ENCODE data around the gene STAMBPL1.

STAMBPL1 gene

GRCh38 chr10:88896372-88896993 lies 16.4 kb downstream of the STAMBPL1 start:
- no peak for FAIRE-seq

GRCh38 chr10:88896994-88897853 lies 17.2 kb downstream of the STAMBPL1 start:
- no peak for FAIRE-seq

DNA sequence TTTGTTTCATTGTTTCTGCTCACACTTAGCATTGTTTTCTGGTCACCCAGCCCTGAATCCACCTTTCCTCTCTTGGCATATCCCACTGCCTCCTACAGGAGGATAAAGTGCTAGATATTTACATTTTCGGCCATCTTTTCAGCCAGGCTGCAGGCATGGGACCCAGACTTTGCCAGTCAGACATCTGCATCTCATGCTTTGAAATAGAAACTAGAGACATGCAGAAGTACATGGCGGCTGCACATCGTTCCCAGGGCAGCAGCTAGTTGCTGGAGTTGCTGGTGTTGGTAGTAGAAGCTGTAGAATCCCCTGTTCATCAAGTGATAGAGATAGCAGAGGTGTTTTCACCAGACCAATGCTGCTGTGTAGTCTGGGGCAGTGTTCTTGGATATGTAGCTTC lies 18.7 kb downstream of the STAMBPL1 start:
- FAIRE-seq, result no peak

DNA sequence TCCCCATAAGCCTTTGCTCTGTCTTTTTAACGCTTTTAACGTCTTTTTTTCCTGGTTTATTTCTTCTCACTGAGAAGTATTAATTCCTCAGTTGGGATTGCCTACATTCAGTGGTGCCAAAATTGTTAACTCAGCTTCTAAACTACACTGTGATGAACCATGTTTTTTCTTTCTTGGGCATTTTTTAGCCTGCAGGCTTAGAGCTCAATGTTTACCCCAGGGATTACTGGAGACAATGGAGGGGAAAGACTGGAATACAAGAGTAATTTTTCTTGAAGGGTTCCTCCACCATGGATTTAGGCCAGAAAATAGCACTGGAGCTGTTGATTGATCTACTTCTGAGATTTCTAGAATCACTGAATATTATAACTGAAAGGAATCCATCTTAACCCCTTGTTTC lies 19.8 kb downstream of the STAMBPL1 start:
- no peak for FAIRE-seq

- no peak for FAIRE-seq
These were observed 21.4 kb downstream of the STAMBPL1 start for GRCh38 chr10:88901206-88901983.

DNA sequence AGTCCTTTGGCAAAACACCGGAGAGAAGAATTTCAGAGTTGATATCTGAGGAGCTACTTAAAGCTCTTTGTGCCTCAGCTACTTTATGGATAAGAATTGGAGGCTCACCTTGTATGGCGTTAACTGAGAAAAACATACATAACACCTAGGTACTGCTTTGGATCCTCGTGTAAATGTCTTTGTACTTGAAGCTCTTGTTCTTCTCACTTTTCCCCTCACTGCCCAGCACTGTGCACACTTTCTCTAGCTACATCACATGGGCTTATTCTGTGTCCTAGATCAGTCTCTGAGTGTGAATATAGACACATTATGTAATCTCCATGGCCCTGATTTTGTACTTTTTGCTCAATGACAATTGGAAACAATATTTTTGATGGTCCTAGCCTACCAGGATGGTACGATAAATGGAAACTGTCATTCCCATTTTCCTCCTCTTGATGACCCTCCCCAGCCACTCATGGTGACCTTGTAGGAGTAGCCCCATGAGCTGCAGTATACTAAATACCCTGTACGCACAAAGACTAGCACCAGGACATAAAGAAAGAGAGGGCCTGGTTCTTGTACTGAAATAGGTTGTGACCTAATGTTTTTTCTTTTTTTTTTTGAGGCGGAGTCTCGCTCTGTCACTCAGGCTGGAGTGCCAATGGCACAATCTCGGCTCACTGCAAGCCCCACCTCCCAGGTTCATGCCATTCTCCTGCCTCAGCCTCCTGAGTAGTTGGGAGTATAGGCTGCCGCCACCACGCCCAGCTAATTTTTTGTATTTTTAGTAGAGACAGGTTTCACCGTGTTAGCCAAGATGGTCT lies 22.1 kb downstream of the STAMBPL1 start:
- FAIRE-seq, result no peak

GRCh38 chr10:88903715-88904114 lies 23.7 kb downstream of the STAMBPL1 start:
- no peak for FAIRE-seq

- FAIRE-seq, result no peak
These were observed 26.9 kb downstream of the STAMBPL1 start for GRCh38 chr10:88906921-88907320.

DNA sequence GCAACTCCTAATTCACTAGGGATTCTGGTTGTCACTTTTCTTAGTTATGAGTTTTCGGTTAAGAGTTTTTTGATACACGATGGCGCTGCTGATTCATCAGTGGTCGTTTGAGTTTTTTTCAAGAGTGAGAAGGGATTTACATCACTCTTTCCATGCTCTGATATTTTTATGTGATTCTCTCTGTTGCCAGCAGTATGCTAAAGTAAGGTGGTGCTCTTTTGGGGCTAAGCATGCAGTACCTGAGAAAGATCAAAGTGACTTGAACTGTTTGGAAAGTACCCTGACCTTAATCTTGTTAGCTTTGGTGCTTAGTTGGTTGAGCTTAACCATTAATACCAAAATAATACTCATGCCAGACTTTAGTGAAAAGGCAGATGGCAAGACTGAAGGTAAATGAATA lies 28.1 kb downstream of the STAMBPL1 start:
- no peak for FAIRE-seq

DNA sequence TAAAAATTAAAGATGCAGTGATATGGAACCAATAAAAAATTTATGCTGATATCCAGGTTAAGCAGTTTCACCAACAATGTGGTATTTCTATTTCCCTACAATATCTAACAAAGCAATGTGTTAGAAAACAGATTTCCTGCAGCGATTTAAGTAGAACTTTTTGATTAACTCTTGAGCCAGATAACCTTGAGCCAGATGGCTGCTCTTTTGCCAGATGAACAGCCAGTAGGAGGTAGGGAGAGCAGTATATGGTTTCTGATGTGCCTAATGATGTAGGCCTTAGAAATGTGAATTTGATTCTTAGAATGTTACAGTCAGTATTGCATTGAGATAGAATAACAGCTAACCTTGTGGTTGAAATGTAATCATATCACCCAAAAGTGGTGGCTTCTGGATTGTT lies 31.1 kb downstream of the STAMBPL1 start:
- FAIRE-seq, result no peak

DNA sequence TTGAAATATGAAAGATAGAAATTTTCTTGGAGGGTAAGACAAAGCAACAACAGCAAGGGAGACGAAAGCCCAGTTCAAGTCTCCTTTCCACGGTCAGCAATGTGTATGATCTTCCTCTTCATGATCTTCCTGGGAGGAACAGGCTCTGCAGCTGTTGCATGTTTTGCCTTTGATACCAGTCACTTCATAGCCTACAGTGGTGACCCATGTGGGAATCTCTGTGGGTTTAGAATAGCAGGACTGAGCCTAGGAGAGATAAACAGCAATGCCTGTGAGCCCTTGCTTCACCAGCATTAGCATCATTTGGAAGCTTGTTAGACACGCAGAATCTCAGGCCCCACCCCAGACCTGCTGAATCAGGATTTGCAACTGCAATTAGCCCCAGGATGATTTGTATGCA lies 31.8 kb downstream of the STAMBPL1 start:
- no peak for FAIRE-seq

DNA sequence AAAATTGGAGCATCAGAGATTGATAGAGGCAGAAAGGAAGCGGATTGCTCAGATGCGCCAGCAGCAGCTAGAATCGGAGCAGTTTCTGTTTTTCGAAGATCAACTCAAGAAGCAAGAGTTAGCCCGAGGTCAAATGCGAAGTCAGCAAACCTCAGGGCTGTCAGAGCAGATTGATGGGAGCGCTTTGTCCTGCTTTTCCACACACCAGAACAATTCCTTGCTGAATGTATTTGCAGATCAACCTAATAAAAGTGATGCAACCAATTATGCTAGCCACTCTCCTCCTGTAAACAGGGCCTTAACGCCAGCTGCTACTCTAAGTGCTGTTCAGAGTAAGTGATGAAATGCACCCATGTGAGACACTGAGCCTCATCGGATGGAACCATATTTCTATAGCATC lies 33.1 kb downstream of the STAMBPL1 start:
- no peak for FAIRE-seq

DNA sequence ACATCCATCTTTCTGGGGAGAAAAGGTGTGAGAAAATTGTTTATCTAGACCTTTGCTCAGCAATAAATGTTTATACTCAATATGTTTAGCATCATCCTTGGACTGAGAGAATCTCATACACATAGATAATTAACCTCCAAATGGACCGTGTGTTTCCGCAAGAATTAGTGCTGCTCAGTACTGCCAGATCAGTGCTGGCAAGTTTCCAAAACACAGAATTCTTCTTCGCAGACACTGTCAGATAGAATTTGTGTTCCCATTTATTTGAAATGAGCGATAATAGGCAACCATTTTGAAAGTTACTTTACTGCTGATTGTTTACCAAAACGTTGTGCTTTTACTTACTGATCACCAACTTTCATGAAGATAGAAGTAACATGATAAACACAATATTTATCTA lies 33.7 kb downstream of the STAMBPL1 start:
- FAIRE-seq, result no peak

DNA sequence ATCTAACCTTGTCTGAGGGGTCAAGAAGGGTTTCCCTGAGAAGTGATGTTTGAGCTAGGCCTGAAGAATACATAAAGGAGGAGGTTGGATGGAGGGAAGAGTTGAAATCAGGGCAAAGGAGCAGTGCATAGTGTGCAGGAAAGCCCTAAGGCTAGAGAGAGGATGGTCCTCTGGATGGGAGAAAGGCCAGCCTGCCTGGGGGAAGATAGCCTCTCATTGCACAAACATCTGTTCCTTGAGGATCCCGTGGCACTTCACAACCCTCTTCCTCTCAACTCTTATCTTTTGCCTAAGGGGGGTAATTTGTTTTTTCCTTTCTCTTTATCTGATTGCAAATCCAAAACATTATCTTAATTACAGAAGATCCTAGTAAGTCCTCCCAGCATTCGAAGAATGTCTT lies 35.7 kb downstream of the STAMBPL1 start:
- FAIRE-seq, result no peak

GRCh38 chr10:88916231-88916630 lies 36.2 kb downstream of the STAMBPL1 start:
- no peak for FAIRE-seq

- FAIRE-seq, result no peak
These were observed 36.9 kb downstream of the STAMBPL1 start for GRCh38 chr10:88916986-88917385.

GRCh38 chr10:88918191-88918905 lies 38.3 kb downstream of the STAMBPL1 start:
- no peak for FAIRE-seq

- FAIRE-seq, result peak; percentile 88
These were observed 39.0 kb downstream of the STAMBPL1 start for GRCh38 chr10:88919041-88919440.

DNA sequence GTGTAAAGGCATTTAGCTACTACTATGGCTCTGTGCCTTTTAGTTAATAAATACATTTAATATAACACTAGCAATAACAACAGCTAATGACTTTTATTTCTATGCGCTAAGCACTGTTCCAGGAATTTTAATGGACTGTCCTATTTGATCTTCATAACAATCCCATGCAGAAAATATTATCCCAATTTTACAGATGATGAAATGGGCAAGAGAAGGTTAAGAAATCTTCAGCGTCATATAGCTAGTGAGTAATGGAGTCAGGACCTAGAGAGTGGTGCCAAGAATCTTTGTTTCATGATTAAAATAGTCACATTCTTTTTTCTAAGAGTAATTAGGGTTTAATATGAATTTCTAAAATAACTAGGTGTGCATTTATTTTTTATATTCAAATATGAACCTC lies 40.2 kb downstream of the STAMBPL1 start:
- FAIRE-seq, result no peak

DNA sequence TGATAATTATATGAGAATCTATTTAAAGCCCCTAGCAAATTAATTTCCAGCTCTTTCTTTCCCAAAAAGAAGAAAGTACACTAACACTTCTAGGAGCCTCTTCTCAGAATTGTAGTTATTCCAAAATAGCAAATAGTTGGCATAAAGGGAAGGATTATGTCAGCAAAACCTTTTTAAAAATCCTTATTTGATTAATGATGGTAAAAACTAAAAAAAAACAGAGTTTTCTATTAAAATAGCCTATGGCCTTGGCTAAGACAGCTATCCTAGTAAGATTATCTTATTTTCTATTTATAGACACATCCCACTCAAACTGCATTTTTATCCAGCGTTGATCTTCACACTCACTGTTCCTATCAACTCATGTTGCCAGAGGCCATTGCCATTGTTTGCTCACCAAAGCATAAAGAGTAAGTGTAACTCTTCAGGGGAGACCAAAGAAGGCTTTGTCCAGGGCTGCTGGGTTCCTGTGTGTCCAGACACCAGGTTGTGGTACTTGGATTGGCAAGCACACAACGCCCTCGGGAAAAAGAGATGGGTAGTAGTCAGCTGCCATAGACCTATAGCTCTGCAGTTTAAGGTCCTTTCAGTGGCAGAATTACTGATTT lies 41.0 kb downstream of the STAMBPL1 start:
- FAIRE-seq, result no peak

DNA sequence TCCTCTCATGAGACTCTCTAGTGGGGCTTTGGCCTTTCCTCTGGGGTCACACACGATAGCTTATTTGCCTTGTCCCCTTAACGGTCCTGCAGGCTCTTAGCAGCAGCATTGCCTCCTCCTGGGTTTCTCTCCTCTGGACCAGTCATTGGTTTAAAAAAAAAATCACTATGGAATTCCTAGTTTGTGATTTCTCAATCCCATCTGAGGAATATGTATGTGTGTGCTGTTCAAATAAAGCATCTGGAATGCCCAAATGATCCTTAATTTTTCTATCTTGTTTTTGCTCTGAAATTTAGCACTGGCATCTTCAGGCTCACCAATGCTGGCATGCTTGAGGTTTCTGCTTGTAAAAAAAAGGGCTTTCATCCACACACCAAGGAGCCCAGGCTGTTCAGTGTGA lies 42.0 kb downstream of the STAMBPL1 start:
- no peak for FAIRE-seq

GRCh38 chr10:88923520-88923919 lies 43.5 kb downstream of the STAMBPL1 start:
- no peak for FAIRE-seq
